ENCODE measurements around the gene SLC38A5. TPM values are rescaled to one million over a fixed set of nuclear protein-coding genes. Genes with fewer than 3 reads are reported as not detected.

The SLC38A5 gene
- total RNA-seq, 4 donors from 2014 or later: 0.46 to 0.69 TPM; not detected in 2

DNA sequence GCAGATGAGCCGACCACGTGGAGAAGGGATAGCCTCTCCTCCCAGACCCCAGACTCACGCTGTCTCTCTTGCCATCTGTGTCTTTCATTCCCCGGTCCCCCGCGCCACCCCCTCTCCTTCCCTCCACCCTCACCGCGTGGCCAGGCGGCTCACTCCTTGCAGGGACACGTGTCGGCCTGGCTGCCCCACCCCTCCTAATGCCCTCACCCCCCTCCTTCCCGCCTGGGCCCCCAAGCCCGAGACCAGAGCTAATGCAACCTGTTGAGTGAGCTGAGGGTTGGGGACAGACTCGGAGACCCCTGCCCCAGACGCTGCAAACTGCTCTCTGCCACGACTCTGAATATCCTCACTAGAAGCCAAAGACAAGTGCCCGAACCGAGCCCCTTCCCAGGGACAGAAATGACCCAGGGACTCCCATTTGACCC lies 1.8 kb downstream of the SLC38A5 start:
- Histone ChIP-seq H3K36me3 (no peaks in the 10 kb centered on the region), H3K9me3 (no peaks in the 10 kb centered on the region), H3K4me1 (no peaks in the 10 kb centered on the region), H3K27me3 (peaks cover 0 to 2% (median 0%) of the 10 kb centered on the region in 3 donors), H3K4me3 (peak overlapping the region in 2 of 4 donors; percentile 10), H3K27ac (no peak overlapping the region)
- no peak for TF ChIP-seq POLR2A (IDR thresholded peaks at IDR 0.05)
- TF ChIP-seq, protein P1, sequence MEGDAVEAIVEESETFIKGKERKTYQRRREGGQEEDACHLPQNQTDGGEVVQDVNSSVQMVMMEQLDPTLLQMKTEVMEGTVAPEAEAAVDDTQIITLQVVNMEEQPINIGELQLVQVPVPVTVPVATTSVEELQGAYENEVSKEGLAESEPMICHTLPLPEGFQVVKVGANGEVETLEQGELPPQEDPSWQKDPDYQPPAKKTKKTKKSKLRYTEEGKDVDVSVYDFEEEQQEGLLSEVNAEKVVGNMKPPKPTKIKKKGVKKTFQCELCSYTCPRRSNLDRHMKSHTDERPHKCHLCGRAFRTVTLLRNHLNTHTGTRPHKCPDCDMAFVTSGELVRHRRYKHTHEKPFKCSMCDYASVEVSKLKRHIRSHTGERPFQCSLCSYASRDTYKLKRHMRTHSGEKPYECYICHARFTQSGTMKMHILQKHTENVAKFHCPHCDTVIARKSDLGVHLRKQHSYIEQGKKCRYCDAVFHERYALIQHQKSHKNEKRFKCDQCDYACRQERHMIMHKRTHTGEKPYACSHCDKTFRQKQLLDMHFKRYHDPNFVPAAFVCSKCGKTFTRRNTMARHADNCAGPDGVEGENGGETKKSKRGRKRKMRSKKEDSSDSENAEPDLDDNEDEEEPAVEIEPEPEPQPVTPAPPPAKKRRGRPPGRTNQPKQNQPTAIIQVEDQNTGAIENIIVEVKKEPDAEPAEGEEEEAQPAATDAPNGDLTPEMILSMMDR (IDR thresholded peaks at IDR 0.05 in 4 of 5, conservative IDR thresholded peaks at IDR 0.05 in 1 of 5): no peak
- intact Hi-C loops (cut with DNase I; ENCODE audit: low total_unique reads) (no loop called here), in situ Hi-C loops (cut with MboI; ENCODE audit: low sequenced_read_pairs in 4 of 4) (no loop called here)
- ATAC-seq (no peak), DNase-seq (no peak)

DNA sequence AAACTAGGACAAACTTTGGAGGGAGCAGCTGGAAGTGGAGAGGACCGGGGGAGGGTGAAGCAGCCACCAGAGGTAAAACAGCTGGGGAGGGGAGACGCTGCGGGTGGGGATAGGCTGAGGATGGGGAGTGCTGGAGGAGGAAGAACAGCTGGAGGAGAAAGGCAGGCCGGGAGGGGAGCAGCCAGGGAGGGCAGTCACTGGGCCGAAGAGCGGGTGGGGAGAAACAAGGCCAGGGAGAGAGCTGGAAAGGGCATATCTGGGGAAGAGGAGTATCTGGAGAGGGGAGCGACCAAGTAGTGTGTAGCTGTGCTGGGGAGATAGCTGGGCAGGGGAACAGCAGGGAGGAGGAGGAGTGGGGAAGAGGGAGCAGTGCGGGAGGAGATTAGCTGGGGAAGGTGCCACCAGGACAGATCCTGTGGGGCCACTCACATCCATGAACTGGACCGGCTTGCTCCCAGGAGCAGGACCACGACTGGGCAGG lies 2.7 kb downstream of the SLC38A5 start:
- no peak overlapping the region for H3K4me3 ChIP-seq
- H3K27ac ChIP-seq: no peak overlapping the region
- DNase-seq: no peak
- no peaks in the 10 kb centered on the region for H3K4me1 ChIP-seq
- no peak for TF ChIP-seq POLR2A (IDR thresholded peaks at IDR 0.05)
- TF ChIP-seq, protein P1 (IDR thresholded peaks at IDR 0.05 in 4 of 5, conservative IDR thresholded peaks at IDR 0.05 in 1 of 5): no peak
- intact Hi-C loops (cut with DNase I; ENCODE audit: low total_unique reads) (no loop called here), in situ Hi-C loops (cut with MboI; ENCODE audit: low sequenced_read_pairs in 4 of 4) (no loop called here)
- H3K9me3 ChIP-seq: no peaks in the 10 kb centered on the region
- no peak for ATAC-seq
- H3K36me3 ChIP-seq: no peaks in the 10 kb centered on the region
- peaks cover 0 to 2% (median 0%) of the 10 kb centered on the region in 3 donors for H3K27me3 ChIP-seq

DNA sequence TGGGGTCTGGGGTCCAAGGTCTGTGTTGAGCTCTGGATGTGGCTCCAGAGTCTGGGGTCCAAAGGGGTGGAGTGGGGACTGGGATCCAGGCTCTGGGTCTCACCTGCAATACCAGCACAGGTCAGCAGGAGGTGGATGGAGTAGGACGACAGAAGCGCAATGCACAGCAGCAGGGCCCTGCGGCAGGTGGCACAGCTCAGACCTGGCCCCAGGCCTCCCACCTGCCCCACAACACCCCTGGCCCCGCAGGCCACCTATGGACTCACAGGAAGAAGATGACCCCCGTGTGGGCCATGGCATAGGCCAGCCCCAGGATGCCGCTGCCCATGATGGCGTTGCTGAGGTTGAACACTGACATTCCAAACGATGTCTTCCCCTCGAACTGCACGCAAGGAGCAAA lies 3.4 kb downstream of the SLC38A5 start:
- no peak for DNase-seq
- Histone ChIP-seq H3K4me3 (no peak overlapping the region), H3K27me3 (peaks cover 0 to 2% (median 0%) of the 10 kb centered on the region in 3 donors), H3K9me3 (no peaks in the 10 kb centered on the region), H3K27ac (no peak overlapping the region), H3K36me3 (no peaks in the 10 kb centered on the region), H3K4me1 (no peaks in the 10 kb centered on the region)
- intact Hi-C loops (cut with DNase I; ENCODE audit: low total_unique reads): no loop called here
- in situ Hi-C loops (cut with MboI; ENCODE audit: low sequenced_read_pairs in 4 of 4): no loop called here
- no peak for ATAC-seq
- TF ChIP-seq, protein P1 (IDR thresholded peaks at IDR 0.05 in 4 of 5, conservative IDR thresholded peaks at IDR 0.05 in 1 of 5): no peak
- no peak for TF ChIP-seq POLR2A (IDR thresholded peaks at IDR 0.05)

DNA sequence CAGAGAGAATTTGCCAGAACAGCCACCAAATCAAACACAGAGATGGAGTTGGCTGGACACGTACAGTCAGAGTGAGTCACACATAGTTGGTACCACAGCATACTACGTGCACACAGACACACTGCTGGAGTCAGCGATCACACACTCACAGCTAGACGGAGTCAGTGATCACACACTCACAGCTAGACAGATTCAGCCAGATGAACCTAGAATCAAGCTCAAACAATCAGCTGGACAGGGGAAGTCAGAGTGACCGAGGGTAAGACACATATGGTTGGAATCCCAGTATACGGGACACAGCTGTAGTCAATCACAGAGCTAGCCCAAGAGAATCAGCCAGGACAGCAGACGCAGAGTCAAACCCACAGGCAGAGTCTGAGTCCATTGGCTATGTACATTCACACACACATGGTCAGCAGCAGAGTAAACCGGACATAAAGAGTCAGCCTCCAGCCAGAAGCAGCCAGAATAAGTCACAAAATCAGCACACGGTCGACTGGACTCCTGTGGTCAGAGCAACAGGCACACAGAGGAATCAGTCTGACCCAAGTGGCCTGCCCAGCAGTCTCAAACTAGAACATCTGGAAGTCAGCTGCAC lies 4.6 kb downstream of the SLC38A5 start:
- Histone ChIP-seq H3K27ac (no peak overlapping the region), H3K4me3 (no peak overlapping the region), H3K4me1 (no peaks in the 10 kb centered on the region), H3K36me3 (no peaks in the 10 kb centered on the region), H3K9me3 (no peaks in the 10 kb centered on the region), H3K27me3 (peaks cover 0 to 2% (median 0%) of the 10 kb centered on the region in 3 donors)
- TF ChIP-seq POLR2A (IDR thresholded peaks at IDR 0.05): no peak
- TF ChIP-seq, protein P1 (IDR thresholded peaks at IDR 0.05 in 4 of 5, conservative IDR thresholded peaks at IDR 0.05 in 1 of 5): no peak
- intact Hi-C loops (cut with DNase I; ENCODE audit: low total_unique reads) (no loop called here), in situ Hi-C loops (cut with MboI; ENCODE audit: low sequenced_read_pairs in 4 of 4) (no loop called here)
- ATAC-seq: no peak
- DNase-seq: no peak

All from gastrocnemius medialis (tissue), 4 donors.